OCI-LY7 (cell line): ENCODE results near the gene PCED1B. TPM values are rescaled to one million over a fixed set of nuclear protein-coding genes. Genes with fewer than 3 reads are reported as not detected.

Experiments used
- BruUV-seq: library from RNA; stranded (reverse); fragments of 400-500 nt; replicated peaks from 2 replicates; lab custom pipeline; 2021; lab: Mats Ljungman, UMichigan
- CTCF ChIA-PET: fragments of 300-600 bp; sonication (Branson Sonifier 250); formaldehyde crosslinking; loops from one replicate; lab custom pipeline; 2022; ENCODE audit warnings: antibody characterized with exemption; ENCODE audit not compliant: unreplicated experiment; lab: Charles Lee
- POLR2A ChIA-PET: fragments of 300-600 bp; sonication (Branson Sonifier 250); formaldehyde crosslinking; loops from one replicate; lab custom pipeline; 2022; ENCODE audit warnings: antibody characterized with exemption; lab: Charles Lee
- DNase-seq: peaks from one replicate; pipeline ENCODE4 v3.0.0-alpha.2; 2015; ENCODE audit warnings: low spot score
- H2AFZ ChIP-seq: fragments of 200-600 bp; sonication (generic), shearing (Covaris generic); 2 replicates; pipeline ENCODE4 v1.6.1; 2014; ENCODE audit warnings: mild to moderate bottlenecking, antibody characterized with exemption, low read length, moderate library complexity
- H3K27ac ChIP-seq: fragments of 200-600 bp; sonication (generic); 2 replicates; pipeline ENCODE4 v1.5.1; 2014; ENCODE audit warnings: mixed run types, low read depth, mild to moderate bottlenecking, moderate library complexity, low read length, inconsistent platforms; ENCODE audit not compliant: poor library complexity, severe bottlenecking
- H3K36me3 ChIP-seq: fragments of 200-600 bp; sonication (generic); 2 replicates; pipeline ENCODE4 v1.6.1; 2014; ENCODE audit warnings: mild to moderate bottlenecking, antibody characterized with exemption, low read length, moderate library complexity, mixed read lengths; ENCODE audit not compliant: insufficient read depth
- H3K4me1 ChIP-seq: fragments of 200-600 bp; sonication (generic); 2 replicates; pipeline ENCODE4 v1.5.1; 2014; ENCODE audit warnings: mild to moderate bottlenecking, low read length; ENCODE audit not compliant: insufficient read depth, poor library complexity, severe bottlenecking
- H3K4me2 ChIP-seq: fragments of 200-600 bp; sonication (generic); 2 replicates; pipeline ENCODE4 v1.6.1; 2014; ENCODE audit warnings: mild to moderate bottlenecking, low read length
- H3K4me3 ChIP-seq: fragments of 200-600 bp; sonication (generic); 2 replicates; pipeline ENCODE4 v1.5.1; 2014; ENCODE audit warnings: mild to moderate bottlenecking, low read depth, low read length; ENCODE audit not compliant: poor library complexity, severe bottlenecking
- H3K79me2 ChIP-seq: fragments of 200-600 bp; sonication (generic); 2 replicates; pipeline ENCODE4 v1.6.1; 2016; ENCODE audit warnings: low read depth, mild to moderate bottlenecking, low read length, moderate library complexity, mixed read lengths; ENCODE audit not compliant: insufficient read depth
- H3K9me2 ChIP-seq: fragments of 200-600 bp; sonication (generic); 2 replicates; pipeline ENCODE4 v1.6.1; 2016; ENCODE audit warnings: mild to moderate bottlenecking, low read length, mixed read lengths; ENCODE audit not compliant: insufficient read depth
- H3K9me3 ChIP-seq: fragments of 200-600 bp; sonication (generic); 2 replicates; pipeline ENCODE4 v1.6.1; 2014; ENCODE audit warnings: mild to moderate bottlenecking, mixed run types, low read length, mixed read lengths
- H4K20me1 ChIP-seq: fragments of 200-600 bp; sonication (generic); 2 replicates; pipeline ENCODE4 v1.6.1; 2014; ENCODE audit warnings: mild to moderate bottlenecking, antibody characterized with exemption, low read length, moderate library complexity, mixed read lengths; ENCODE audit not compliant: insufficient read depth
- CTCF ChIP-seq: fragments of 200-600 bp; sonication (generic); conservative IDR thresholded peaks from 2 replicates; pipeline ENCODE4 v1.5.1; 2014; ENCODE audit warnings: mild to moderate bottlenecking, antibody characterized with exemption, low read length, moderate library complexity, mixed read lengths
- EZH2phosphoT487 ChIP-seq: fragments of 200-600 bp; sonication (generic); IDR thresholded peaks from 2 replicates; pipeline ENCODE4 v1.6.1; 2018; ENCODE audit warnings: low read depth, borderline replicate concordance, mild to moderate bottlenecking, mixed run types, antibody characterized with exemption, low read length, moderate library complexity, mixed read lengths
- intact Hi-C: fragments of 100-400 bp; cut with micrococcal nuclease; formaldehyde crosslinking; loops from one replicate; pipeline ENCODE4 v1.10.0; 2022; ENCODE audit not compliant: unreplicated experiment
- total RNA-seq, 2 experiments: library from RNA; depleted of rRNA in 1 of 2; stranded (reverse); fragments of >200 nt in 1 of 2; shearing (Covaris generic) in 1 of 2; gene quantifications; 2 replicates each; pipeline ENCODE4 v1.2.3, GENCODE V29; 2014 to 2022

PCED1B gene
- total RNA-seq, 2 experiments from 2014 or later = 8.4 to 24.3 TPM

- intact Hi-C loops = no loop called here
- BruUV-seq = no TSS peak
- H3K27ac ChIP-seq = no peak overlapping the region
- no peak for TF ChIP-seq CTCF
- no peak for TF ChIP-seq EZH2phosphoT487
- H3K4me1 ChIP-seq = no peaks in the 10 kb centered on the region
- no peaks in the 10 kb centered on the region for H3K79me2 ChIP-seq
- no peaks in the 10 kb centered on the region for H3K9me3 ChIP-seq
- H4K20me1 ChIP-seq = no peaks in the 10 kb centered on the region
- no peaks in the 10 kb centered on the region for H3K36me3 ChIP-seq
- H3K4me3 ChIP-seq = no peak overlapping the region
- H2AFZ ChIP-seq = no peak overlapping the region
- DNase-seq = no peak
- POLR2A ChIA-PET = no interaction called here
- CTCF ChIA-PET = no interaction called here
- no peaks in the 10 kb centered on the region for H3K9me2 ChIP-seq
- H3K4me2 ChIP-seq = no peak overlapping the region
These were observed 23.6 kb downstream of the PCED1B start for GRCh38 chr12:47102845-47103651.

GRCh38 chr12:47105914-47106674 is 26.7 kb downstream of the PCED1B start:
- no peaks in the 10 kb centered on the region for H4K20me1 ChIP-seq
- no peaks in the 10 kb centered on the region for H3K36me3 ChIP-seq
- no peak overlapping the region for H3K27ac ChIP-seq
- H2AFZ ChIP-seq = no peak overlapping the region
- H3K79me2 ChIP-seq = no peaks in the 10 kb centered on the region
- H3K4me2 ChIP-seq = no peak overlapping the region
- DNase-seq = no peak
- H3K9me3 ChIP-seq = no peaks in the 10 kb centered on the region
- ChIA-PET CTCF (no interaction called here), POLR2A (interaction anchor here (0.5 to 1.1 kb wide), 3 partner anchors 295 to 587 kb away, joined by 3 to 6 read pairs (median 4); no protein-coding TSS in a partner anchor)
- no TSS peak for BruUV-seq
- H3K4me3 ChIP-seq = no peak overlapping the region
- intact Hi-C loops = no loop called here
- H3K9me2 ChIP-seq = no peaks in the 10 kb centered on the region
- TF ChIP-seq CTCF (no peak), EZH2phosphoT487 (no peak)
- no peaks in the 10 kb centered on the region for H3K4me1 ChIP-seq
